Ishikawa (cell line): ENCODE measurements around the gene CUL4A.

Experiments
- CEBPB ChIP-seq: IDR thresholded peaks from 2 replicates; pipeline ENCODE4 v1.6.1; 2012
- CREB1 ChIP-seq: IDR thresholded peaks from 2 replicates; pipeline ENCODE4 v1.6.1; 2012; ENCODE audit warnings: low read depth
- EGR1 ChIP-seq: IDR thresholded peaks from 2 replicates; pipeline ENCODE4 v1.6.1; 2012
- EP300 ChIP-seq: IDR thresholded peaks from 2 replicates; pipeline ENCODE4 v1.6.1; 2012; ENCODE audit warnings: borderline replicate concordance
- FOXM1 ChIP-seq: IDR thresholded peaks from 2 replicates; pipeline ENCODE4 v1.6.1; 2012; ENCODE audit warnings: low read depth, borderline replicate concordance
- NFIC ChIP-seq: IDR thresholded peaks from 2 replicates; pipeline ENCODE4 v1.6.1; 2012
- RAD21 ChIP-seq: IDR thresholded peaks from 2 replicates; pipeline ENCODE4 v1.6.1; 2012; ENCODE audit warnings: low read depth
- REST ChIP-seq: IDR thresholded peaks from 2 replicates; pipeline ENCODE4 v1.6.1; 2012; ENCODE audit warnings: low read depth, mild to moderate bottlenecking
- TAF1 ChIP-seq: IDR thresholded peaks from 2 replicates; pipeline ENCODE4 v1.6.1; 2012; ENCODE audit warnings: low read depth, mild to moderate bottlenecking
- TCF12 ChIP-seq: IDR thresholded peaks from 2 replicates; pipeline ENCODE4 v1.6.1; 2012; ENCODE audit warnings: low read depth
- TEAD4 ChIP-seq: IDR thresholded peaks from 2 replicates; pipeline ENCODE4 v1.6.1; 2012
- YY1 ChIP-seq: IDR thresholded peaks from 2 replicates; pipeline ENCODE4 v1.6.1; 2012; ENCODE audit warnings: low read depth
- ZBTB7A ChIP-seq: IDR thresholded peaks from 2 replicates; pipeline ENCODE4 v1.6.1; 2012; ENCODE audit warnings: low read depth
- TF ChIP-seq, protein P1 (sequence below): IDR thresholded peaks from 2 replicates; pipeline ENCODE4 v1.6.1; 2012
- TF ChIP-seq, protein P2 (sequence below): IDR thresholded peaks from 2 replicates; pipeline ENCODE4 v1.6.1; 2012

CUL4A gene

DNA sequence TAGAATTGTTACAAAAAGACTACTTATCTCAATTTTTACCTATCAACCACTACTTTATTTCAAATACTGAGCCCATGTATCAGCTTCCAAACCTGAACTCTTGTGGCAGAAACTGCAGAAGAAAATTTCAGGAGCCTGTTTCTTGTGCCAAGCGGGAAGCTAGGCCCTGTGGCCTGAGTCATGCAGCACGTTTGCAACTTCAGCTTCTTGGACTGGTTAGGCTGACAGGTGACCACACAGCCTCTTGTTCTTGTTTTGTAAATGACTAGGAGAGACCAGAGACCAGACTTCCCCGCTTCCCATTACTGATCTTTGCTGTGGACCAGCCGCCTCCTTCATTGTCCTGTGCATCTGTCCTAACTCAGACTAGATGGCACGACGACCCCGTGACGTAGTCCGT, 84.3 kb downstream of the CUL4A start:
- TF ChIP-seq TEAD4 (no peak), REST (no peak), CREB1 (no peak), ZBTB7A (no peak)

- TF ChIP-seq CREB1, result no peak
Measured at GRCh38 chr13:113295776-113296175, 86.4 kb downstream of the CUL4A start.

GRCh38 chr13:113296823-113297369, 87.5 kb downstream of the CUL4A start, which contains the start of gene LAMP1:
TSS of gene LAMP1 (plus strand) at chr13:113297239. CDS start at chr13:113297435, 196 bp downstream.
- TF ChIP-seq TEAD4, result peak; percentile 50; the same call in 1 of the 2 replicates
- TF ChIP-seq, protein P1, sequence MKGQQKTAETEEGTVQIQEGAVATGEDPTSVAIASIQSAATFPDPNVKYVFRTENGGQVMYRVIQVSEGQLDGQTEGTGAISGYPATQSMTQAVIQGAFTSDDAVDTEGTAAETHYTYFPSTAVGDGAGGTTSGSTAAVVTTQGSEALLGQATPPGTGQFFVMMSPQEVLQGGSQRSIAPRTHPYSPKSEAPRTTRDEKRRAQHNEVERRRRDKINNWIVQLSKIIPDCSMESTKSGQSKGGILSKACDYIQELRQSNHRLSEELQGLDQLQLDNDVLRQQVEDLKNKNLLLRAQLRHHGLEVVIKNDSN, result peak; percentile 100
- TF ChIP-seq CREB1, result peak; percentile 61; the same call in 1 of the 2 replicates
- no peak for TF ChIP-seq ZBTB7A
- peak; percentile 79 for TF ChIP-seq EP300
- peak; percentile 68 for TF ChIP-seq TAF1
- TF ChIP-seq RAD21, result no peak; the same call in 1 of the 2 replicates
- peak; percentile 78 for TF ChIP-seq NFIC
- TF ChIP-seq EGR1, result peak; percentile 86
- peak; percentile 68; the same call in 1 of the 2 replicates for TF ChIP-seq YY1
- TF ChIP-seq CEBPB, result no peak
- TF ChIP-seq, protein P2, sequence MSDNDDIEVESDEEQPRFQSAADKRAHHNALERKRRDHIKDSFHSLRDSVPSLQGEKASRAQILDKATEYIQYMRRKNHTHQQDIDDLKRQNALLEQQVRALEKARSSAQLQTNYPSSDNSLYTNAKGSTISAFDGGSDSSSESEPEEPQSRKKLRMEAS, result peak; percentile 99
- TF ChIP-seq REST, result no peak
- TF ChIP-seq TCF12, result peak; percentile 84; the same call in 1 of the 2 replicates
- no peak for TF ChIP-seq FOXM1

DNA sequence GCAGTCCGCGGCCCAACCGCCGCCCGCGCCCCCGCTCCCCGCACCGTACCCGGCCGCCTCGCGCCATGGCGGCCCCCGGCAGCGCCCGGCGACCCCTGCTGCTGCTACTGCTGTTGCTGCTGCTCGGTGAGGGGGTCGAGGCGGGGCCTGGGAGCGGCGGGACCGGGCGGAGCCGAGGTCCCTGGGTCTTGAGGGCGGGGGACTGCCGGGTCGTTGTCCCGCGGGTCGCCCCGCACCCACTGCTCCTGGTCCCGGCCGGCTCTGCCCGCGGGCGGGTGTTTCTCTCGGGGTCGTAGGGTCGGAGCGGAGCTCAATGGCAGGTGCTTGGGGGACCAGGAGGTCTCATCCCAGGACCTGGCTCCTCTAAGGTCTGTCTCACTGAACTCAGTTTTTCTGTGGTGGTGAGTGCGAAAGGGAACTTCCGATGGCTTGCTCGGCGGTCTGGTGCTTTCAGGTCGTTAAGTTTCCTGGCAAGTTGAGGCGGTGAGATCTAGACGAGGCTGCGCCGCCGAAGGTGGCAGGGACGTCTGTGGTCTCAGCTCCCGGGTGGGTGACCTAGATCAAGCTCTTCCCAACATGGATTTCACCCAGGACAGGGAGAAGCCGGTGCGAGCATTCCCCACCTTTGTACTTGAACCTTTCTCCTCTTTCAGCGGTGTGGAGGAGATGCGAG, 88.1 kb downstream of the CUL4A start:
- TF ChIP-seq, protein P2, result no peak
- TF ChIP-seq, protein P1, result no peak
- TF ChIP-seq TAF1, result no peak
- no peak for TF ChIP-seq ZBTB7A
- no peak for TF ChIP-seq EGR1
- no peak for TF ChIP-seq EP300
- TF ChIP-seq YY1, result no peak
- TF ChIP-seq REST, result no peak
- no peak for TF ChIP-seq TCF12
